Ammon's horn (tissue), 1 donor: Measurements from ENCODE around the gene EEIG2.
A peak's percentile ranks its signal among the peaks of the same experiment; 100 is the strongest.

Experiments
- DNase-seq: peaks from one replicate; pipeline ENCODE4 v3.0.0-alpha.2; 2016; ENCODE audit warnings: low spot score

The EEIG2 gene

GRCh38 chr1:108583757-108584427 is 24.0 kb downstream of the EEIG2 start:
- DNase-seq = no peak

DNA sequence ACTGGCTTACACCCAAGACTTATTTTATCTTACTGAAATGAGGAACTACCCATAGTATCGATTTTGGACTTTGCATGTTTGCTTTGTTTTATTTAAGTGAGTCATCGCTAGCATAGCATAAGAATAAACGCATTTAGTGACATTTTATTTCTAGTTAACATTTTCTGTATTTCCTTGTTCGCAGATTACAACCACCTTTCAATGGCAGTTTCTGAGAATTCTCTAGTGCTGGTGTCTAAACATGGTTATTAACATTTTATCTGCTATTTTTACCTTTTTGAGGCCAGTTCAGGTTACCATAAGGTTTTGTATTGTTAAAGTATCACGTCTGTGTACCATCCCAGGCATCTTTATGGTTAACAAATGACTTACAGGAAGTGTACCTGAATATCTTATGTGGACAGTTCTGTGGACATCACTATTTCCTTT is 24.5 kb downstream of the EEIG2 start:
- no peak for DNase-seq

DNA sequence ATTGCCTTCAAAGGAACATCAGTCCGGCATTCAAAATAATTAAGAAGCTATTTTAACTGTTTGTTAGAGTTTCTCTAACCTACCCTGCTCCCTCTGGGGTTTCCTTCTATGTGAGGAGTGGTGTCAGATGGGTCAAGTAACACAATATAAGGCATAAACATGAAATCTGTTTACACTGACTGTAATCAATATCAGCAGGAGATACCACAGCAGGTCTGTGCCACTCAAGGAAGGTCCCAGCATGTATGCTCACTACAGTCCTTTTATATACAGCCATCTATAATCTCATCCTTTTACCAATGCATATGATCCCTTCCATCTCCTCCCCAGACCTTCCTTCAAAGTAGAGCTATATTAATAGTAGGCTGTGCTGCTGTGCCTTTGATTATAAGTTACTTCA is 25.4 kb downstream of the EEIG2 start:
- DNase-seq = no peak

DNA sequence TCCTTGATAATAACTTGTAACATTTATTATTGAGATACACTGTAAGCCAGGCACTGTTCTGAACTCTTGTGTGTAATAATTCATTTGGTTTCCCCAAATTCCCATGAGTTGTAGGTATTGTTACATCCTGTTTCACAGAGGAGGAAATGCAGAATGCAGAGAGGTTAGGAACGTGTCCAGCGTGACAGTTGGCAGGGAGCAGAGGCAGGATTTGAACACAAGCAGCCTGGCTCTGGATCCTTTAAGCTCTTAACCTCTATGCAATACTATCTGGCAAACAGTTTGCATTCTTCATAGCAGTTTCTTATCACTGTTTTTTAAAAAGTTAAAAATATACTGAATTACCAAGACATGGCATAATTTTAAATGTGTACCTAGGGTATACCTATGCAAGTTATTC is 30.5 kb downstream of the EEIG2 start:
- DNase-seq = no peak

DNA sequence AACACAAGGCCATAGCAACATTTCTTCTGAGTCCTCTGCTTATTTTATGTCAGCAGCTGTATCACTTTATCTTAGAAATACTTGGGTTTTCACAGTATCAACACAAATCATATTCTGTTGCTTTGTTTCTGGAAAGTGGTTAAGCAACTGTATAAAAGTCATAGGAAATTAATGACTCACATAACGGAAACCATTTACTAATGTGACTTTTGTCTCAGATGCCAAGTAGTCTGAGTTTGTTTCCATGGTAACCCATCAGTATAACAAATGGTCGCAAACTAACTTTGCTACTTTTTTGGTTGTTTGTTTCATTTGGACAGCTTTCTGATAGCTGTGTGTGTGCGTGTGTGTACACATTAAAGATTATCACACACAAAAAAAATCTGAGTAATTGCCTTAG is 31.1 kb downstream of the EEIG2 start:
- DNase-seq = no peak

GRCh38 chr1:108591466-108591865 is 31.6 kb downstream of the EEIG2 start:
- DNase-seq = no peak

DNA sequence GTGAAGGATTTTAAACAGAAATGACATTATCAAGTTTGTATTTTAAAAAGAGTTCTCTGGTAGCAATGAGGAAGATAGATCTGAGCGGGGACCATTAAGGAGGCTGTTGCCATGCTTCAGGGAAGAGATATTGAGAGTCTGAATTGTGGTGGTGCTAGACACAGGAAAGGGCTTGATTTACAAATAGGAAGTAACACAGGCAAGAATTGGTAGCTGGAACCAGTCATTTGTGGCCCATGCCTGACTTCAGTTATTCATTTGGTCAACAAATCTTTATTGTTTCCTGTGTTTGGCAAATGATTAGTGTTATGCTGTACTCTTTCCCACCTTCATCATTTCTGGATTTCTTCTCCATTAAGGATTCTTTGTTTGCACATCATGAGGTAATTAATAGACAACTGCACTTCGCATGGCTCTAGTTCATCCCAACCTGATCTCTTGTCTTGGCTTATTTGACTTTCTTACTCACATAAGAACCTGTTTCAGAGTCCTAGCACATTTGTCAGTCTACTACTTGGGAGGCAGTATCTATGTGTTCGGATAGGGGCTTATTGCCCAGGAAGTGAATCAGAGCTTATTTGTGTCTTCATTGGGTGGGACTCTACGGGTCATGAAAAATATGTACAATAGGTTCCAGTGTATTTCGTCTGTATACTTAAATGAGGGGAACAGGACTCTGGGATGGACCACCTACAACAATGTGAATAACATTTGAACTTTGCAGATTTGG is 32.3 kb downstream of the EEIG2 start:
- DNase-seq = peak; percentile 12

DNA sequence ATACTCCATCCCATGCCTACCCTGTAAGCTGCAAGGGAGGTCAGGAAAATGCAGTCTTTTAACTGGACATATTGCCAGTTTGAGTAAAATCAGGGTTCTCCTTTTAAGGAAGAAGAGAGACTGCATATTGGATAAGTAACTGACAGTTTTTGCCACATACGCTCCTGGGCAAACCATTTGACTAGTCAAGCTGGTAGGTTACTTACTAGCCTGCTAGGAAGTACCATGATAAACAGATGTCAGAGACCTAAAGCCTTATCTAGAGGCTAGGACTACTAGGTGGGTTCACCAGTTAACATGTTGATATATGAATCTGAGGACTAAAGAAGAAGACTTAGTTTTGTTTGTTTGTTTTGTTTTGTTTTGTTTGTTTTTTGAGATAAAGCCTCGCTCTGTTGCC is 33.5 kb downstream of the EEIG2 start:
- no peak for DNase-seq

GRCh38 chr1:108595507-108595906 is 35.6 kb downstream of the EEIG2 start:
- DNase-seq = no peak

DNA sequence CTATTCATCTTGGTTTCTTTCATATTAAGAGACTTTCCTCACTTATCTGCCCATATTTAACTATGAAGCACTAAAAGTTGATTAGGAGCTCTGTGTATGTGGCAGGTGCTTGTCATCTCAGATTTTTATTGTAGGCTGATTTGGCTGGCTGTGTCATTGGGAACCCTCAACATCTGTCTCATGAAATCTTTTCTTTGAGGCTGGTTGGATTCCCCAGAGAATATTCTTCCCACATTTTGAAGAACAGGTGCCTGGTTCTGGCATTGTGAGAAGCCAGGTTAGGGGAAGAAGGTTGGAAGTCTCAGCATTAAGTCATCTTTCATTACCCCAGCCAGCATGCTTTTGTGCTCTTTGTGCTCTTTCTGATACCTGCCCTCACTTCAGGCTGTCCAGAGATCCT is 37.1 kb downstream of the EEIG2 start:
- DNase-seq = no peak

DNA sequence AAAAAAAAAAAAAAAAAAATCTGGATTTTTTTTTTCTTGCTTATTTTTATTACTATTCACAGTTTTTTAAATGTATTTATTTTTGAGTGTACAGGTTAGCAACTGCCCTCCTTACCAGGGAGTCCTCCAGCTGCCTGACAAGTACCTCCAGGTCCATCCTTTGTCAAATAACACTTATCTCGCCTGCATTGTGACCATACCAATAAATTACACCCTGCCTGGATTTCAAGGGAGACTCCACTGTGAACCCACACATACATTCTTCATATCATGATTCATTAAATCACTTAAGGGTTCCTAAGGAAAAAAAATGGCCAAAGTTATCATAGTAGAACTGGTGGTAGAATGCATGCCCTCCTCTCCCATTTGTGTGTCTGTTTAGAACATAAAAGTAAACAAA is 38.4 kb downstream of the EEIG2 start:
- no peak for DNase-seq

- no peak for DNase-seq
These were observed 40.6 kb downstream of the EEIG2 start for GRCh38 chr1:108600504-108600903.

DNA sequence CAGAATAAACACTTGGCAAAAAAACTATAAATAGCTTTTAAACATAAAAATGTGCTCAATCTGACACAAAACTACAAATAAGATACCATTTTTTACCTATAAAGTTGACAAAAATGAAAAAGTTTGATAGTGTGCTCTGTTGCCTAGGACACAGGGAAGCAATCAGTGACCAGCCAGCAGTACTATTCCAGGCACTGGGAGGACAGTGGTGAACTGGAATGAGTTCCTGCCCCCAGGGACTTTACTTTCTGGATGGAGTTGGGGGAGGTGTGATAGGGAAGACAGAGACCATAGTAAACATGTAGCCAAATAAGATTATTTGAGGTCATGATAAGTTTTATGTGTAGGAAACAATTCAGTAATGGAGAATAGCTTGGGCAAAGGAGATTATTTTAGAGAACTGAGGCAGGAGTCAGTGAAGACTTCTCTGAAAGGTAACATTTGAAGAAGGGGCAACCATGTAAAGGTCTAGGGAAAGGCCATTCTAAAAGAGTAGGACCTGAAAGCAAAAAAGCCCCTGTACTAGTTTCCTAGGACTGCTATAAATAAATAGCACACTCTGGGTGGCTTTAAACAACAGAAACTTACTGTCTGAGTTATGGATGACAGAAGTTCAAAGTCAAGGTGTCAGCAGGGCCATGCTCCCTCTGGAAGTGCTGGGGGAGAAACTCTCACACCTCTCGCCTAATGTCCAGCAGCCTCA is 42.0 kb downstream of the EEIG2 start:
- no peak for DNase-seq

- no peak for DNase-seq
These were observed 45.7 kb downstream of the EEIG2 start for GRCh38 chr1:108605633-108606032.

DNA sequence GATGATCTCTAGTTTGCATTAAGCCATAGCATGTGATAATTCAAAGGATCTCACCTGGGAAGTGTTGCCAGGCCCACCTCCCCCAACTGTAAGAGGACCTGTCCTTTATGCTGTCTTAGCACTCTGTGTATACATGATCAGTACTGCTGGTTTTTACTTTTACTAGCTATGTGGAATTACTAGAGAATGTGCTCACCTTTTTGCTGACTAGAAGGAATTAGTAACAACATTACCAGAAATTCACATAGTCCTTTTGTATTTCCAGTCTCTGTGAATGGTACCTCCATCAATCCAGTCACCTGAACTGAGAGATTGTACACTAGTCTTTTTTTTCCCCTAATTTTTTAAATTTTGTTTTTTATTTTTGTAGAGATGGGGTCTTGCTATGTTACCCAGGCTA is 46.6 kb downstream of the EEIG2 start:
- no peak for DNase-seq

DNA sequence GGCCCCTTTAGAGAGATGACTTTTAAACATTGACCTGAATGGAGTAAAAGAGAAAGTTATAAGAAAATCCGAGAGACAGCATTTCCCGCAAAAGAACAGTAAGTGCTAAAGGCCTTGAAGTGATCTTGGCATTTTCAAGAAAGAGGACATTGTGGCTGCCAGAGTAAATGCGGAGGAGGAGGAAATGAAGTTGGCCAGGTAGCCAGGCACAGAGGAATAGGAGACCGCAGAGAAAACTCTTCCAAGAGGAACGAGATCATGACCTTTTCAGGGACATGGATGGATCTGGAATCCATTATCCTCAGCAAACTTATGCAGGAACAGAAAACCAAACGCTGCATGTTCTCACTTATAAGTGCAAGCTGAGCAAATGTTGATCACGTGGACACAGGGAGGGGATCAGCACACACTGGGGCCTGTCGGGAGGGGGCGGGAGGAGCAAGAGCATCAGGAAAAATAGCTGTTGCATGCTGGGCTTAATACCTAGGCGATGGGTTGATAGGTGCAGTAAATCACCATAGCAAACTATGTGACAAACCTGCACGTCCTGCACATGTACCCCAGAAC is 49.7 kb downstream of the EEIG2 start:
- peak; percentile 10 for DNase-seq
